ENCODE measurements around the gene WWC2.

The WWC2 gene

DNA sequence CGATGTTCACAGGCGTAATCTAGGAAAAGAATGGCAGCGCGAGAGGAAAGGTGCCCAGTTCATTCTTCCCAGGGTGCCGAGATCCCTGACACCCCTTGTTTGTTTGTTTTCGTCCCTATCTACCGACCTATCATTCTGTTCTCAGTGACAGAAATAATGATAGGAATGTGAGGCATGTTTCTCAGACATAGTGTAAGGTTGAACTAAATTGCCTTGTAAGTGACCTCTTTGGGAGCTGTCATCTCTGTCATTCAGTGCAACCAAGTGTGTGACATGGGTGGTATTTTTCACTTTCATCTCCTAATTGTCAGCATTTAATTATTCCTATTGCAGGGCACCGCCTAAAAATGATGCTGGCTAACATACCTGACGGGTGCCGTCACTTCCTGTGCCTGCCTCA is 196.7 kb downstream of the WWC2 start:
- Histone ChIP-seq H3K36me3 (ENCODE audit: insufficient read depth, insufficient read length, low read length) (peaks cover 35% of the 10 kb centered on the region), H3K4me1 (ENCODE audit: insufficient read depth, insufficient read length) (no peaks in the 10 kb centered on the region), H3K4me3 (ENCODE audit: insufficient read length, low read depth) (no peak overlapping the region), H3K9me3 (ENCODE audit: insufficient read depth, low read length) (no peaks in the 10 kb centered on the region), H3K9ac (ENCODE audit: insufficient read length, low read depth) (no peak overlapping the region), H3K27me3 (ENCODE audit: insufficient read depth, insufficient read length) (no peaks in the 10 kb centered on the region)
- DNase-seq (ENCODE audit: low read depth, low spot score) = no peak
- TF ChIP-seq ZNF274 (IDR thresholded peaks at IDR 0.05; ENCODE audit: low read depth, low read length) = no peak
- no peak for TF ChIP-seq SUZ12 (IDR thresholded peaks at IDR 0.05; ENCODE audit: extremely low read depth, insufficient read depth, insufficient read length)
- no peak for TF ChIP-seq YY1 (IDR thresholded peaks at IDR 0.05; ENCODE audit: insufficient read depth, insufficient read length)

GRCh38 chr4:183297675-183298074 is 198.6 kb downstream of the WWC2 start:
- Histone ChIP-seq H3K9ac (ENCODE audit: insufficient read length, low read depth) (no peak overlapping the region), H3K27me3 (ENCODE audit: insufficient read depth, insufficient read length) (no peaks in the 10 kb centered on the region), H3K4me3 (ENCODE audit: insufficient read length, low read depth) (no peak overlapping the region), H3K9me3 (ENCODE audit: insufficient read depth, low read length) (no peaks in the 10 kb centered on the region), H3K36me3 (ENCODE audit: insufficient read depth, insufficient read length, low read length) (peaks cover 29% of the 10 kb centered on the region), H3K4me1 (ENCODE audit: insufficient read depth, insufficient read length) (no peaks in the 10 kb centered on the region)
- no peak for TF ChIP-seq SUZ12 (IDR thresholded peaks at IDR 0.05; ENCODE audit: extremely low read depth, insufficient read depth, insufficient read length)
- TF ChIP-seq ZNF274 (IDR thresholded peaks at IDR 0.05; ENCODE audit: low read depth, low read length) = no peak
- TF ChIP-seq YY1 (IDR thresholded peaks at IDR 0.05; ENCODE audit: insufficient read depth, insufficient read length) = no peak
- no peak for DNase-seq (ENCODE audit: low read depth, low spot score)

GRCh38 chr4:183299464-183299863 is 200.4 kb downstream of the WWC2 start:
- Histone ChIP-seq H3K27me3 (ENCODE audit: insufficient read depth, insufficient read length) (no peaks in the 10 kb centered on the region), H3K9me3 (ENCODE audit: insufficient read depth, low read length) (no peaks in the 10 kb centered on the region), H3K4me1 (ENCODE audit: insufficient read depth, insufficient read length) (no peaks in the 10 kb centered on the region), H3K9ac (ENCODE audit: insufficient read length, low read depth) (no peak overlapping the region), H3K36me3 (ENCODE audit: insufficient read depth, insufficient read length, low read length) (peaks cover 30% of the 10 kb centered on the region), H3K4me3 (ENCODE audit: insufficient read length, low read depth) (no peak overlapping the region)
- TF ChIP-seq YY1 (IDR thresholded peaks at IDR 0.05; ENCODE audit: insufficient read depth, insufficient read length) = no peak
- no peak for TF ChIP-seq SUZ12 (IDR thresholded peaks at IDR 0.05; ENCODE audit: extremely low read depth, insufficient read depth, insufficient read length)
- TF ChIP-seq ZNF274 (IDR thresholded peaks at IDR 0.05; ENCODE audit: low read depth, low read length) = no peak
- no peak for DNase-seq (ENCODE audit: low read depth, low spot score)

DNA sequence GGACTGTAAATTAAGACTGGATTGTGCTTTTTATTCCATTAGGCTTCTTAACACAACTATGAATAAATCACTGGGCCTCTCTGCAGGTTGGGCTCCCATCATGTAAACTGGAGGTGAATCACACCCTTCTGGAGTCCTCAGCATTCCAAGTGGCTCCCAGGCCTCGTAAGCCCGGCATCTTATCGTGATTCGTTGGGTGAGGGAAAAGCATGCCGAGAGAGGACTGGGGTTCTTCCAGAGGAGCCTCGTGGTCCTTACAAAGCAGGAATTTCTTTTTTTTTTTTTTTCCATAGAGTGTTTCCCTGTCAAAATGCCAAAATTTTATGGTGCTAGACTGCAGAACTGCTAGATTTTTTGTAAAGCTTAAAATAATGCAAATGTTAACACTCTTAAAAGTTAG is 201.0 kb downstream of the WWC2 start:
- no peaks in the 10 kb centered on the region for H3K27me3 ChIP-seq (ENCODE audit: insufficient read depth, insufficient read length)
- no peaks in the 10 kb centered on the region for H3K4me1 ChIP-seq (ENCODE audit: insufficient read depth, insufficient read length)
- H3K36me3 ChIP-seq (ENCODE audit: insufficient read depth, insufficient read length, low read length) = peaks cover 31% of the 10 kb centered on the region
- H3K9ac ChIP-seq (ENCODE audit: insufficient read length, low read depth) = no peak overlapping the region
- no peak overlapping the region for H3K4me3 ChIP-seq (ENCODE audit: insufficient read length, low read depth)
- peak; percentile 27 for DNase-seq (ENCODE audit: low read depth, low spot score)
- TF ChIP-seq ZNF274 (IDR thresholded peaks at IDR 0.05; ENCODE audit: low read depth, low read length) (no peak), SUZ12 (IDR thresholded peaks at IDR 0.05; ENCODE audit: extremely low read depth, insufficient read depth, insufficient read length) (no peak), YY1 (IDR thresholded peaks at IDR 0.05; ENCODE audit: insufficient read depth, insufficient read length) (no peak)
- no peaks in the 10 kb centered on the region for H3K9me3 ChIP-seq (ENCODE audit: insufficient read depth, low read length)

DNA sequence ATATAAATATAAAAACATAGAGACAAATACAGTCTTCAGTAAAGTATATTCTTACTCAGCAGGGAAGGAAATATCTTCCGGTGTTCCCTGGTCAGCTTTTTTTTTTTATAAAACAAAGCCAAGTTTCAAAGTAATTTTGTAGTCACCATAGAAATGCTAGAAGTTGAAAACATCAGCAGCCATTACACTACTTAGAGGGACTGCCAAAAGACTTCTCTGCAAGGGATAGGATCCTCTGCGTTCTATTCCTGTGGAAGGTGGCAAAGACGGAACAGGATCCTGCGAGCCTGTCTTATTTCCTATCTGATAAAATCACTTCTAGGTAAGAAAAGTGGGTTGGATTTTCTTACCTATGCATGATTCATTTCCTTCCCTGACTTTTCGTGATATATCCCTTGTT is 201.6 kb downstream of the WWC2 start:
- no peak overlapping the region for H3K9ac ChIP-seq (ENCODE audit: insufficient read length, low read depth)
- no peaks in the 10 kb centered on the region for H3K4me1 ChIP-seq (ENCODE audit: insufficient read depth, insufficient read length)
- peaks cover 27% of the 10 kb centered on the region for H3K36me3 ChIP-seq (ENCODE audit: insufficient read depth, insufficient read length, low read length)
- no peaks in the 10 kb centered on the region for H3K27me3 ChIP-seq (ENCODE audit: insufficient read depth, insufficient read length)
- DNase-seq (ENCODE audit: low read depth, low spot score) = no peak
- H3K4me3 ChIP-seq (ENCODE audit: insufficient read length, low read depth) = no peak overlapping the region
- H3K9me3 ChIP-seq (ENCODE audit: insufficient read depth, low read length) = no peaks in the 10 kb centered on the region
- no peak for TF ChIP-seq SUZ12 (IDR thresholded peaks at IDR 0.05; ENCODE audit: extremely low read depth, insufficient read depth, insufficient read length)
- TF ChIP-seq ZNF274 (IDR thresholded peaks at IDR 0.05; ENCODE audit: low read depth, low read length) = no peak
- no peak for TF ChIP-seq YY1 (IDR thresholded peaks at IDR 0.05; ENCODE audit: insufficient read depth, insufficient read length)

DNA sequence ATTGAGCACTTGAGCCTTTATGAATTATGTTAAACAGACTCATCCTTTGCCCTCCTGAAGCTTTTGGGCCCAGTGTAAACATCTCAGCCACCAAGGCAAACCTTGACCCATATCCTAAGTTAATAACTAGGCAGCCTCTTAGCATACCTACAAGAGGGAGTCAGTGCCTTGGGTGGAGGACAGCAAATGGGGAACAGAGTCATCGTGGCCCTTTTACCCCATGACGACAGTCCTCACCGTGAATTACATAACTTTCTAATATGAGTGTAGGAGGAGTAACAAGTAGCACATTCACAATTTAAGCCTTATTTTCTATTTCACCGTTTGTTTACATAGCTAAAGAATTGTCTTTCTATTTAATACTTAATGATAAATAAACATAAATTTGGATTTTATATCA is 204.2 kb downstream of the WWC2 start:
- no peak for TF ChIP-seq ZNF274 (IDR thresholded peaks at IDR 0.05; ENCODE audit: low read depth, low read length)
- no peak for TF ChIP-seq YY1 (IDR thresholded peaks at IDR 0.05; ENCODE audit: insufficient read depth, insufficient read length)
- no peak for TF ChIP-seq SUZ12 (IDR thresholded peaks at IDR 0.05; ENCODE audit: extremely low read depth, insufficient read depth, insufficient read length)

DNA sequence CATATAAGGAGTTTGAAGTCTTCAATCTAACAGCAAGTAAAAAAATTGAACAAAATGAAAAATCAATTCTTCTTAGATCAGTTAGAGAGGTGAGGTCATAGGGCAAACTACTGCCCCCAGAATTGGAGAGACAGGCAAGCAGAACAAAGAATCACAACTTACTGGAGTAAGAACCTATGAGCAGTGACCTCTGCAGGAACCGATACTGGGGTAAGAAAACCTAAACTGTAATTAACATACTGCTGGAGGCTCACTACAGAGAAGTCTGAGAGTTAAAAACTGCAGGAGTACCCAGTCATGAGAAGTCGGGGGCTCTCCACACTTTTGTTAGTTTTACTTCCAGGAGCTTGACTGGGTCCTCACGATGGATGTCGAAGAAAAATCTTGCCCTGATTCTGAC is 205.0 kb downstream of the WWC2 start:
- Histone ChIP-seq H3K36me3 (ENCODE audit: insufficient read depth, insufficient read length, low read length) (peaks cover 16% of the 10 kb centered on the region), H3K9me3 (ENCODE audit: insufficient read depth, low read length) (no peaks in the 10 kb centered on the region), H3K9ac (ENCODE audit: insufficient read length, low read depth) (no peak overlapping the region), H3K4me3 (ENCODE audit: insufficient read length, low read depth) (no peak overlapping the region), H3K4me1 (ENCODE audit: insufficient read depth, insufficient read length) (no peaks in the 10 kb centered on the region), H3K27me3 (ENCODE audit: insufficient read depth, insufficient read length) (no peaks in the 10 kb centered on the region)
- DNase-seq (ENCODE audit: low read depth, low spot score) = no peak
- no peak for TF ChIP-seq ZNF274 (IDR thresholded peaks at IDR 0.05; ENCODE audit: low read depth, low read length)
- TF ChIP-seq YY1 (IDR thresholded peaks at IDR 0.05; ENCODE audit: insufficient read depth, insufficient read length) = no peak
- no peak for TF ChIP-seq SUZ12 (IDR thresholded peaks at IDR 0.05; ENCODE audit: extremely low read depth, insufficient read depth, insufficient read length)

More for the DNA sequence above, 204.2 kb downstream of the WWC2 start:
- H3K4me3 ChIP-seq (ENCODE audit: insufficient read length, low read depth) = no peak overlapping the region
- peaks cover 16% of the 10 kb centered on the region for H3K36me3 ChIP-seq (ENCODE audit: insufficient read depth, insufficient read length, low read length)
- H3K4me1 ChIP-seq (ENCODE audit: insufficient read depth, insufficient read length) = no peaks in the 10 kb centered on the region
- H3K27me3 ChIP-seq (ENCODE audit: insufficient read depth, insufficient read length) = no peaks in the 10 kb centered on the region
- H3K9me3 ChIP-seq (ENCODE audit: insufficient read depth, low read length) = no peaks in the 10 kb centered on the region
- no peak for DNase-seq (ENCODE audit: low read depth, low spot score)
- no peak overlapping the region for H3K9ac ChIP-seq (ENCODE audit: insufficient read length, low read depth)
